Measurements from ENCODE around the gene SMPD1.

- TF ChIP-seq POLR2A (IDR thresholded peaks at IDR 0.05; ENCODE audit: low read depth, low read length): no peak
- no peak for TF ChIP-seq TAF1 (IDR thresholded peaks at IDR 0.05; ENCODE audit: borderline replicate concordance, low read depth, low read length)
- no peak for TF ChIP-seq POLR2AphosphoS5 (IDR thresholded peaks at IDR 0.05; ENCODE audit: low read depth, low read length)
These were observed 1.5 kb upstream of the SMPD1 start for GRCh38 chr11:6388748-6389147.
